GM12801 (cell line): ENCODE measurements around the gene FBXW2.

Experiments
- CTCF ChIP-seq: IDR thresholded peaks from one replicate; pipeline ENCODE4 v1.5.1; 2011; ENCODE audit warnings: control low read depth; ENCODE audit not compliant: insufficient read length; ENCODE audit errors: extremely low read depth

The FBXW2 gene

GRCh38 chr9:120718316-120718715, 74.9 kb downstream of the FBXW2 start:
- no peak for TF ChIP-seq CTCF

GRCh38 chr9:120717176-120717575, 76.0 kb downstream of the FBXW2 start:
- TF ChIP-seq CTCF, result no peak

- TF ChIP-seq CTCF, result no peak
These were observed 76.7 kb downstream of the FBXW2 start for GRCh38 chr9:120716483-120716882.

- TF ChIP-seq CTCF, result no peak
These were observed 77.8 kb downstream of the FBXW2 start for GRCh38 chr9:120715389-120715924.

GRCh38 chr9:120714846-120715388, 78.3 kb downstream of the FBXW2 start:
- TF ChIP-seq CTCF, result no peak

GRCh38 chr9:120714088-120714845, 78.9 kb downstream of the FBXW2 start, which contains the start of gene MEGF9:
TSS of gene MEGF9 (minus strand) at chr9:120714470. CDS start at chr9:120714358, 112 bp downstream.
- TF ChIP-seq CTCF, result no peak

GRCh38 chr9:120713257-120714087, 79.7 kb downstream of the FBXW2 start:
- TF ChIP-seq CTCF, result no peak
